GM18951 (cell line): Measurements from ENCODE around the gene MYO7A.

Experiments
- POLR2A ChIP-seq: IDR thresholded peaks from 4 replicates; pipeline ENCODE4 v1.6.1; 2011; ENCODE audit warnings: mild to moderate bottlenecking; ENCODE audit not compliant: insufficient read length, insufficient read depth; ENCODE audit errors: extremely low read depth
- in situ Hi-C: fragments of 300-500 bp; cut with MboI; formaldehyde crosslinking; loops from one replicate; pipeline ENCODE4 v1.12.0; 2022; ENCODE audit warnings: low sequenced_read_pairs, mixed read lengths, inconsistent platforms; ENCODE audit not compliant: unreplicated experiment

Gene MYO7A

DNA sequence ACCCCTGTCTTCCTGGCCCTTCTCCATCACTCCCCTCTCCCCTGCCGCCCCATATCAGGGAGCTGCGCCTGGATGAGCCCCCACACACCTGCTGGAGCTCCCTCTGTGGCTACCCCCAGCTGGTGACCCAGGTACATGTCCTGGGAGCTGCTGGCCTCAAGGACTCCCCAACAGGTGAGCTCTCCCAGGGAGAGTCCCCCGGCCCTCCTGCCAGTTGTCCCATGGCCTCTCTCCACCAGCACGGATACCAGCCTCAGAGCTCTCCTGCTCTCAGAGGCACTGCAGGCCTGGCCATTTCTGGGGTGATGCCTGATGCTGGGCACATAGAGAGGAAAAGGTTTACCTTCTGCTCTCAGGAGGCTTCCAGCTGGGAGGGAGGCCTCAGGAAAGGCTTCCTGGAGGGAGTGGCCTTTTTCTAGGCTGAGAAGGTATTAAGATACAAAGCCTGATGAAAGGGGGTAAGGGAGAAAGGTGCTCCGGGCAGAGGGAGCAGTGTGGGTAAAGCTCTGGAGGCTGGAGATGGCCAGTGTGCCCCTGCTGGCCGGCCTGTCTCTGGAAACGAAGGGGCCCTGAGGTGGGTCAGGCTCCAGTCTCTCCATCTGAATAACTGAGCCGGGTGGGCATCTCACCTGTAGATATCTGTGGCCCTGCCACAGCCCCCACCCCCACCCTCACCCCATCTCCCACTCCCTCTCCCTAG is 6.0 kb upstream of the MYO7A start:
- in situ Hi-C loops, result no loop called here
- no peak for TF ChIP-seq POLR2A

DNA sequence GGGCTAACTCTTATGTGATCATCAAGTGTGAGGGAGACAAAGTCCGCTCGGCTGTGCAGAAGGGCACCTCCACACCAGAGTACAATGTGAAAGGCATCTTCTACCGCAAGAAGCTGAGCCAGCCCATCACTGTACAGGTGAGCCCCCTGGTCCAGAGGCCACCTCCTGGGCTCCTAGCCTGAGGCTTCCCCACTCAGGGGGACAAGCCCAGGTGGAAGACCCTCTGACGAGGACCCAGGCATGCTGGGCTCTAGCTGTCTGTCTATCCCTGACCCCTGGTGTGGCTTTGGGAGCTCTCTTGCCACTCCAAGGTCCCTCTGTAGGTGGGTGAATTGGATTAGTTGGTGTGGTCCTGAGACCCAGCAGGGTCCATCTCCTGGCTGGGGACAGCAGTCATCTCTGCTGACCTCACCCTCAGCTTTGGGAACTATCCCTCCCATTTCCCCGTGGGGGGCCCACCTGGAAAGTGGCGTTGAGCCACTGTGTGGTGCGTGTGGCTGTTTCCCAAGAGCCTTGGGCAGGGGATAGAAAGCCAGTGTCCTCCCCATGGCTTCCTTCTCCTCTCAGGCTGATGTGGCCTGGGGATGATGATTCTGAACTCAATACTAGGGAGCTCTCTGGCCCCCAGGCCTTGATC is 5.4 kb upstream of the MYO7A start:
- no peak for TF ChIP-seq POLR2A
- in situ Hi-C loops, result no loop called here

DNA sequence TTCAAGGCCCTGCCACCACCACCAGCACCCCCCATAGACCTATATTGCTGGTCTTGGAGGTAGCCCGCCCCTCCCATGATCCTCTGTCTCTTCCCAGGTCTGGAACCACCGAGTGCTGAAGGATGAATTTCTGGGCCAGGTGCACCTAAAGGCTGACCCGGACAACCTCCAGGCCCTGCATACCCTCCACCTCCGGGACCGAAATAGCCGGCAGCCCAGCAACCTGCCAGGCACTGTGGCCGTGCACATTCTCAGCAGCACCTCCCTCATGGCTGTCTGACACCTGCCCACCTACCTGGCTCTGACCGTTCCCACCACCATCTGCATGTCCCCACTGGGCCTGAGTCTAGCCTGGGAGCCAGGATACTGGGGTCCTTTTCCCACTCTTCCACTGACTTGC is 4.5 kb upstream of the MYO7A start:
- no peak for TF ChIP-seq POLR2A
- in situ Hi-C loops, result no loop called here

DNA sequence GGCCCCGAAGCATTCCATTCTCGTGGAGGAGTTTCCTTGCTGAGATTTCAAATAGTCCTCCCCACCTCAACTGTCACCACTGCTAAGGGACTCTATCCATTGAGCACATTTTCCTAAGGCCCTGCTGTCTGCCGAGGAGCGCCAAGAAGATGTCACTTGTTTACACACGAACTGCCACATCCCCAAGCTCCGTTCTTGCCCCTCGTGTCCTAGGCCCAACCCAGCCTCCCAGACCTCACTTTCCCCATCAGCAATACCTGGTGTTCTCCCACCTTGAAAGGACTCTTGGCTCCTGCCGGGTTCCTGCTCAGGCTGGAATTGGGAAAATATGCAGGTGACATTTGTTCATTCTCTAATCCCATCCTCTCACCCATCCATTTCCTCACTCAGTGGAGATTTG is 4.0 kb upstream of the MYO7A start:
- in situ Hi-C loops, result no loop called here
- no peak for TF ChIP-seq POLR2A

DNA sequence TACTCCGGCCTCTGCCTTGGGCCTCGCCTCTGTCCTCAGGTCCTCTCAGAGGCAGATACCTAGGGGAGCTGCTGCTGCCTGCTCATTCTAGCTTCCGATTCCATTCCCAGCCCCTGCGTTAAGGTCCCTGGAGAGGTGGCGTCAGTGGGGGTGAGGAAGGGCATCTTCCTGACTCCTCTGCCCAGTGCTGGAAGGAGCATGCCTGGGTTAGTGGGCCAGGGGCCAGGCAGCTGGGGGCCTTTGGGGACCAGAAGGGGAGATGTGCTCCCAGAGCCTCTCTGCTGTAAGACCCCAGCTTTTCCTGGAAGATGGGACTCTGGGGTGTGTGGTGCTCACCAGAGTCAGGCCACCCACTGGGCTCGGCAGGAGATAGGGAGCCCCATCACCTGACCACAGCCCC is 3.6 kb upstream of the MYO7A start:
- in situ Hi-C loops, result no loop called here
- no peak for TF ChIP-seq POLR2A

DNA sequence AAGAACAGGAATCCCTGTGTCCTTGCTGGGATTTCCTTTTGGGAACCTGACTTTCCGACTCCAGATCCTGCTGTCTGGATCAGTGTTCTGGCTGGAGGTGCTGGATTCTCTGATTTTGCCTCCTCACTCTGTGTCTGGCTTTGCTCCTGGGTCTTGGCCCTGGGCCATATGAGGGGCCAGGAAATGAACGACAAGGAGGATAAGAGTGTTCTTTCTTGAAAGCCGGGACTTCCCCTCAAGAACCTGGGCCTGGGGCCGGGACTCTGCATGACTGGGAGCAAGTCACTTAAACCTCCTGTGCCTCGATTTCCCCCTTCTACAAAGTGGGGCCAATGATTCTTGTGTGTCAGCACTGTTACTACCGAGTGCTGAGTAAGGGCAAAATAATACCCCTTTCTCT is 2.9 kb upstream of the MYO7A start:
- in situ Hi-C loops, result no loop called here
- TF ChIP-seq POLR2A, result no peak

DNA sequence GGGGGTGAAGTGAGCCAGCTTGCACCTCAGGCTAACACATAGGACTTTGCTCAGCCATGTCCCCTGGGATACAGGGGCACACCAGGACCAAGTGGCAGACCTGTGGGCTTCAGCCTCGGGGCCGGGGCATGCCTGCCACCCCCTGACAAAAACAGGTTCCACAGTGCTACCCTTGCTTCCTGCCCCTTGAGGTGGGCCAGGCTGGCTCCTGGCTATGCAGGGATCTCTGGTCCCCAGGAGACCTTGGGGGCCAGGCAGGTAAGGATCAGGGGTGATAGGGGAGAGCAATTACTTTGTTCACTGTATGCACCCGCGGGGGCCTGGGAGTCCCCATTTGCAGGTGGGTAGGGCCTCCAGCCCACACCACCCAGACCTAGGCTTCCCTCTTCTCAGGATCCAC is 2.4 kb upstream of the MYO7A start:
- no peak for TF ChIP-seq POLR2A
- in situ Hi-C loops, result no loop called here

DNA sequence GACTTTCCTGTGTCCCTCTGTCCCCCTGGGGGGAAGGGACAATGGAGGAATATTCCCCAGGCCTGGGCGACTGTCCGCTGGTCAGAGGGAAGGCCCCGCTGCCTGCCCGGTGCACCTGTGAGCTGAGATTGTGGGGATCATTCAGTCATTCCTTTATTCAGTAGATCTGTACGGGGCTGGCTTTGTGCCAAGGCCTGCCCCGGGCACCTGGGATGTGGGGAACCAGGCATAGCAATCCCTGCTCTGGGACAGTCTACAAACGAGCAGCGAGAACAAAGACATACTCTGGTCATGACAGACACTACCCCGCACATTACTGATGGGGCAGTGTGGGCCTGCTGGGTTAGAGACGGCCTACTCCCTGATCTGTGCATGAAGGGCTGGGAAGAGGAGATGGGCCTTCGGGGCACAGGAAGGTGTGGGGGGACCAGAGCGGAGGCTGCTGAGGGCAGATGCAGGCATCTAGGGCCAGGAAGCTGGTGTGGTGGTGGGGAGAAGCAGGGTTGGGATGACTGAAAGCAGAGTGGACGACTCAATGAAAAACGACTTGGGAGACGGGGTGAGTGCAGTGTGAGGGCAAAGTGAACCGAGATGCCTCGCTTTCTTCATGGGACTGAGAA is 1.8 kb upstream of the MYO7A start:
- in situ Hi-C loops, result no loop called here
- TF ChIP-seq POLR2A, result no peak

DNA sequence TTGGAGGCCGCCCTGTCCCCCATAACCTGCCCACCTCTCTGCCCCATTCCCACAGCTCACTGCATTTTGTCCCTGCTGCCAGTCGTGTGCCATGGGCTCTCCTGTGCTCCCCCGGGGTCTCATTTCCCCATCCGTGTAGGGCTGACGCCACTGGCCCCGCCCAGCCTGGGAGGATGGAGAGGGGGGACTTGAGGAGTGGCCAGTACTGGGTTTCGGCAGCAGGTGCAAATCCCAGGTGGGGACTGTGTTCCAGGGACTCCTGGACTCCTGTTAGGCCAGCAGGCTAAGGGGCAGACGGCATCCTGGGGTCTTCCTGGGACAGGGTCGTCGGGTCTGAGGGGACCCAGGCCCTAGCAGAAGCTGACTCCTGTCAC is 1.2 kb upstream of the MYO7A start:
- in situ Hi-C loops, result no loop called here
- no peak for TF ChIP-seq POLR2A

DNA sequence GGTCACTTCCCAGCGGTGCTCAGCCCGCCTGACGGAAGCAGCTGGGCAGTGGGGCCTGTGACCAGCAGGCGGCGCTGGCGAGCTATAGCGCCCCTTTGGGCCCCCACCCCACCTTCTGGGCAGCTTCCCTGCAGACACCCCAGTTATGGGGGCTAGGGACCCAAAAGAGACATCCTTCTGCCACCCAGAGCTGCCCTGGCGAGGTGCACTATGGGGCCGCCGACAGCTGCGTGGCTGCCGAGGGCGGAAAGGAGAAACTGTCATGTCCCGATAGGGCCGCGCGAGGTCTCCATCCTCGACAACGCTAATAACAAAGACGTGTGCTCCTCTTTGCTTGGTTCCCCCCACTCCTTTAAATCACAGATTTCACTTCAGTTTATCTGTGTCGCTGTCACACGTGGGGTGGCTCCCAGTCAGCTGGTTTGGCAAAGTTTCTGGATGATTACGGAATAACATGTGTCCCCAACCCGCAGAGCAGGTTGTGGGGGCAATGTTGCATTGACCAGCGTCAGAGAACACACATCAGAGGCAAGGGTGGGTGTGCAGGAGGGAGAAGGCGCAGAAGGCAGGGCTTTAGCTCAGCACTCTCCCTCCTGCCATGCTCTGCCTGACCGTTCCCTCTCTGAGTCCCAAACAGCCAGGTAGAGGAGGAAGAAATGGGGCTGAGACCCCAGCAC is 673 bp upstream of the MYO7A start:
- in situ Hi-C loops, result no loop called here
- TF ChIP-seq POLR2A, result no peak

DNA sequence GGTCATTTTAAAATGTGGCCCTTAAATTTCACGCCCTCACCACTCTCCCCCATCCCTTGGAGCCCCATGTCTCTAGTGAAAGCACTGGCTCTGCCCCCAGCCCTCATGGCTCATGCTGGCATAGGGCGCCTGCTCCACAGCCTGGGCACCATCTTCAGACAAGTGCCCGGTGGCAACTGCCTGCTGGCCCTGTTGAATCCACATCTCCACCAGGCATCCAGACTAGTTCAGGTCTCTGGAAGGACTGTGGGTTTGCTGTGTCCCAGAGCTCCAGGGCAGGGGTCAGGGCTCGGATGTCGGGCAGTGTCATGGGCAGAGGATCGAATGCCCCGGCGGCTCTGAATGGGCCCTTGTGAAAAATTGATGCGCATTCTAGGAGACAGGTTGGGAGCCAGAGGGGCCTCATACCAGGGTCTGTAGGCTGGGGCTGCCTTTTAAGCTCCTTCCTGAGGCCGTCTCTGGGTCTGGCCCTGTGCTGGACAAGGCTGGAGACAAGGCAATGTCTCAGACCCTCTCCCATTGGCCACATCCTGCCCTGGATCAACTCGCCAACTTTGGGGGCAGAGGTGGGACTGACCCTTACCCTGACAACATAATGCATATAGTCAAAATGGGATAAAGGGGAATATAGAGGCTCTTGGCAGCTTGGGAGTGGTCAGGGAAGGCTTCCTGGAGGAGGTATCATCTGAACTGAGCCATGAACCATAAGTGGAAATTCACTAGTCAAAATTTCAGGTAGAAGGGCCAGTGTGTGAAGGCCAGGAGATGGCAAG is 1.2 kb downstream of the MYO7A start:
- no peak for TF ChIP-seq POLR2A
- in situ Hi-C loops, result no loop called here

DNA sequence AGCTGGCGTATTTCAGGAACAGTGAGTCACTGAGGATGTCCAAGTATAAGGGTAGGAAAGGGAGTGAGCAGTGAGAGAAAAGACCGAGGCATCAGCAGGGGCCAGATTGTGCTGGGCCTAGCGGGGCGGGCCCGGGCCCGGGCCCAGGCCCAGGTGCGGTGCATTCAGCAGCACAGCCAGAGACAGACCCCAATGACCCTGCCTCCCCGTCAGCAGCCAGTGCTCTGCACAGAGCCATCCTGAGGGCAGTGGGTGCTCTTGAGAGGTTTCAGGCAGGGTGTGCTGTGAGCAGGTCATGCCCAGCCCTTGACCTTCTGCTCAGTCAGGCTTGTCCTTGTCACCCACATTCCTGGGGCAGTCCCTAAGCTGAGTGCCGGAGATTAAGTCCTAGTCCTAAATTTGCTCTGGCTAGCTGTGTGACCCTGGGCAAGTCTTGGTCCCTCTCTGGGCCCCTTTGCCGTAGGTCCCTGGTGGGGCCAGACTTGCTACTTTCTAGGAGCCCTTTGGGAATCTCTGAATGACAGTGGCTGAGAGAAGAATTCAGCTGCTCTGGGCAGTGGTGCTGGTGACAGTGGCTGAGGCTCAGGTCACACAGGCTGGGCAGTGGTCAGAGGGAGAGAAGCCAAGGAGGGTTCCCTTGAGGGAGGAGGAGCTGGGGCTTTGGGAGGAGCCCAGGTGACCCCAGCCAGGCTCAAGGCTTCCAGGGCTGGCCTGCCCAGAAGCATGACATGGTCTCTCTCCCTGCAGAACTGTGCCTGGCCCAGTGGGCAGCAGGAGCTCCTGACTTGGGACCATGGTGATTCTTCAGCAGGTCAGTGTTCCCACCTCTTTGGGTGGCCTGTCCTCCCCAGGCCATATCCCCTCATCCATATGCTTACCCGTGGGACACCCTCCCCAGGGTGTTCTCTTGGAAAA is 2.1 kb downstream of the MYO7A start:
- in situ Hi-C loops, result no loop called here
- no peak for TF ChIP-seq POLR2A
